Smooth muscle cell of the brain vasculature (primary cell): ENCODE results near the gene TYRO3.

Experiments
- DNase-seq: peaks from one replicate; pipeline ENCODE4 v3.0.0-alpha.2; 2012; ENCODE audit warnings: low read depth, low spot score

TYRO3 gene

GRCh38 chr15:41558400-41559238 lies at the start of gene TYRO3:
Gene TYRO3 (plus strand): TSS chr15:41559212. CDS start chr15:41559258, 46 bp downstream.
- DNase-seq: no peak

- DNase-seq: no peak
Observed at GRCh38 chr15:41510728-41511127, 48.3 kb upstream of the TYRO3 start.

- no peak for DNase-seq
Observed at GRCh38 chr15:41511331-41511898, 47.6 kb upstream of the TYRO3 start.

- DNase-seq: no peak
Observed at GRCh38 chr15:41511899-41512369, 47.1 kb upstream of the TYRO3 start.

- no peak for DNase-seq
Observed at GRCh38 chr15:41512512-41512939, 46.5 kb upstream of the TYRO3 start.

- no peak for DNase-seq
Observed at GRCh38 chr15:41512940-41513505, 46.0 kb upstream of the TYRO3 start.

GRCh38 chr15:41513506-41514227 lies 45.3 kb upstream of the TYRO3 start, which contains the start of gene LTK:
Gene LTK (minus strand): TSS chr15:41513827. CDS start chr15:41513709, 118 bp downstream.
- no peak for DNase-seq

GRCh38 chr15:41517895-41518449 lies 41.0 kb upstream of the TYRO3 start:
- no peak for DNase-seq

- DNase-seq: no peak
Observed at GRCh38 chr15:41520636-41521035, 38.4 kb upstream of the TYRO3 start.

- no peak for DNase-seq
Observed at GRCh38 chr15:41521614-41522013, 37.4 kb upstream of the TYRO3 start.

GRCh38 chr15:41523097-41523496 lies 35.9 kb upstream of the TYRO3 start:
- DNase-seq: no peak

- DNase-seq: no peak
Observed at GRCh38 chr15:41530363-41530956, 28.6 kb upstream of the TYRO3 start.

- DNase-seq: no peak
Observed at GRCh38 chr15:41535544-41535943, 23.5 kb upstream of the TYRO3 start.

- DNase-seq: no peak
Observed at GRCh38 chr15:41536866-41537265, 22.1 kb upstream of the TYRO3 start.

GRCh38 chr15:41543521-41543870 lies 15.5 kb upstream of the TYRO3 start:
- DNase-seq: no peak

- DNase-seq: no peak
Observed at GRCh38 chr15:41544650-41545015, 14.4 kb upstream of the TYRO3 start.

- DNase-seq: no peak
Observed at GRCh38 chr15:41545218-41545617, 13.8 kb upstream of the TYRO3 start.

- no peak for DNase-seq
Observed at GRCh38 chr15:41546851-41547786, 11.9 kb upstream of the TYRO3 start.

GRCh38 chr15:41550066-41550775 lies 8.8 kb upstream of the TYRO3 start:
- no peak for DNase-seq

- DNase-seq: no peak
Observed at GRCh38 chr15:41553731-41554130, 5.3 kb upstream of the TYRO3 start.
